OCI-LY1 (cell line): Measurements from ENCODE around the gene SCGB2A2.

Experiments
- H2AFZ ChIP-seq: fragments of 200-600 bp; sonication (generic), shearing (Covaris generic); 2 replicates; pipeline ENCODE4 v1.6.0; 2014; ENCODE audit warnings: antibody characterized with exemption, mild to moderate bottlenecking, low read length
- H3F3A ChIP-seq: fragments of 200-600 bp; sonication (generic), shearing (Covaris generic); 2 replicates; pipeline ENCODE4 v1.6.0; 2014; ENCODE audit warnings: mild to moderate bottlenecking, antibody characterized with exemption, low read length, moderate library complexity; ENCODE audit not compliant: insufficient read depth
- H3K27ac ChIP-seq: fragments of 200-600 bp; sonication (generic); 2 replicates; pipeline ENCODE4 v1.5.1; 2014; ENCODE audit warnings: low read length, mixed run types, mild to moderate bottlenecking, low read depth; ENCODE audit not compliant: poor library complexity, severe bottlenecking
- H3K27me3 ChIP-seq: fragments of 200-600 bp; sonication (generic); 2 replicates; pipeline ENCODE4 v1.6.0; 2014; ENCODE audit warnings: antibody characterized with exemption, mild to moderate bottlenecking, low read length, moderate library complexity; ENCODE audit not compliant: insufficient read depth
- H3K36me3 ChIP-seq: fragments of 200-600 bp; sonication (generic); 2 replicates; pipeline ENCODE4 v1.6.1; 2014; ENCODE audit warnings: mild to moderate bottlenecking, antibody characterized with exemption, low read length, moderate library complexity, mixed read lengths; ENCODE audit not compliant: insufficient read depth
- H3K4me1 ChIP-seq: fragments of 200-600 bp; sonication (generic); 2 replicates; pipeline ENCODE4 v1.5.1; 2014; ENCODE audit warnings: mild to moderate bottlenecking, low read length, moderate library complexity; ENCODE audit not compliant: insufficient read depth, severe bottlenecking
- H3K4me2 ChIP-seq: fragments of 200-600 bp; sonication (generic), shearing (Covaris generic); 2 replicates; pipeline ENCODE4 v1.6.1; 2014; ENCODE audit warnings: low read length
- H3K4me3 ChIP-seq: fragments of 200-600 bp; sonication (generic); 2 replicates; pipeline ENCODE4 v1.5.1; 2014; ENCODE audit warnings: low read length, low read depth, mild to moderate bottlenecking, mixed read lengths; ENCODE audit not compliant: poor library complexity, severe bottlenecking
- H3K79me2 ChIP-seq: fragments of 200-600 bp; shearing (Covaris generic); 2 replicates; pipeline ENCODE4 v1.6.1; 2016; ENCODE audit warnings: mixed run types, low read length, mixed read lengths; ENCODE audit not compliant: insufficient read depth
- H3K9ac ChIP-seq: fragments of 200-600 bp; sonication (generic), shearing (Covaris generic); 2 replicates; pipeline ENCODE4 v1.6.1; 2014; ENCODE audit warnings: mild to moderate bottlenecking, low read length, mixed read lengths
- H3K9me2 ChIP-seq: fragments of 200-600 bp; sonication (generic), shearing (Covaris generic); 2 replicates; pipeline ENCODE4 v1.6.1; 2014; ENCODE audit warnings: low read depth, mild to moderate bottlenecking, low read length, mixed read lengths
- H3K9me3 ChIP-seq: fragments of 200-600 bp; shearing (Covaris generic); 2 replicates; pipeline ENCODE4 v1.6.1; 2014; ENCODE audit warnings: low read length, mixed read lengths
- H4K20me1 ChIP-seq: fragments of 200-600 bp; sonication (generic), shearing (Covaris generic); 2 replicates; pipeline ENCODE4 v1.6.0; 2016; ENCODE audit warnings: mild to moderate bottlenecking, low read length; ENCODE audit not compliant: insufficient read depth
- CTCF ChIP-seq: fragments of 200-600 bp; sonication (generic), shearing (Covaris generic); IDR thresholded peaks from 2 replicates; pipeline ENCODE4 v1.5.1; 2017; ENCODE audit warnings: mild to moderate bottlenecking, antibody characterized with exemption, low read length, moderate library complexity, mixed read lengths
- EZH2 ChIP-seq: fragments of 200-600 bp; sonication (generic), shearing (Covaris generic); IDR thresholded peaks from 2 replicates; pipeline ENCODE4 v1.8.0; 2017; ENCODE audit warnings: borderline replicate concordance, mixed run types, mild to moderate bottlenecking, antibody characterized with exemption, low read length, moderate library complexity, mixed read lengths

Gene SCGB2A2

GRCh38 chr11:62260261-62260953 is 9.6 kb upstream of the SCGB2A2 start:
- Histone ChIP-seq H2AFZ (no peak overlapping the region), H3K4me2 (no peak overlapping the region), H3K36me3 (no peaks in the 10 kb centered on the region), H3K9me3 (no peaks in the 10 kb centered on the region), H3F3A (no peaks in the 10 kb centered on the region), H3K9ac (no peak overlapping the region), H3K27me3 (no peaks in the 10 kb centered on the region), H3K79me2 (no peaks in the 10 kb centered on the region), H3K4me1 (no peaks in the 10 kb centered on the region), H3K27ac (no peak overlapping the region), H3K9me2 (no peaks in the 10 kb centered on the region), H4K20me1 (no peaks in the 10 kb centered on the region), H3K4me3 (no peak overlapping the region)
- TF ChIP-seq EZH2 (no peak), CTCF (no peak)

DNA sequence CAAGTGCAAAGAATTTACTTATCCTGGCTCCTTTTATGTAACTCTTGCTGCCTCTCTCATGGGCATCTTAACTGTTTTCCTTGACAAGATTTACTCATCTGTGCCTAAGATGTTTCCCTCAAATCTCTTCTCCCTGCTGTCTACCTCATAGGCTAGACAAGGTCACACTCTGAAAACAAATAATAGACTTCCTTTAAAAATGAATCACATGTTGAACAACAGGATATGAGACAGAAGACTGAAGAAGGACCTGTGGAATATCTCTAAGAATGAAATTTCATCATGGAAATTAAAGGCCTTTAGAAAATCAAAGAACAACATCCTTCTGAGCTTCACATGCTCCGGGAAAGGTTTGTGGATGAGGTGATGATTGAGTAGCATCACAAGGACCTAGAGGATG is 6.0 kb upstream of the SCGB2A2 start:
- Histone ChIP-seq H3K27ac (no peak overlapping the region), H3K4me3 (no peak overlapping the region), H3K9me2 (no peaks in the 10 kb centered on the region), H2AFZ (no peak overlapping the region), H3F3A (no peaks in the 10 kb centered on the region), H3K79me2 (no peaks in the 10 kb centered on the region), H3K4me2 (no peak overlapping the region), H3K9me3 (no peaks in the 10 kb centered on the region), H3K36me3 (no peaks in the 10 kb centered on the region), H4K20me1 (no peaks in the 10 kb centered on the region), H3K9ac (no peak overlapping the region), H3K27me3 (no peaks in the 10 kb centered on the region), H3K4me1 (no peaks in the 10 kb centered on the region)
- TF ChIP-seq EZH2 (no peak), CTCF (no peak)

GRCh38 chr11:62266558-62266957 is 3.4 kb upstream of the SCGB2A2 start:
- H3K36me3 ChIP-seq = no peaks in the 10 kb centered on the region
- no peaks in the 10 kb centered on the region for H3K27me3 ChIP-seq
- no peak for TF ChIP-seq CTCF
- no peak for TF ChIP-seq EZH2
- no peak overlapping the region for H3K9ac ChIP-seq
- no peaks in the 10 kb centered on the region for H3K9me3 ChIP-seq
- no peak overlapping the region for H3K27ac ChIP-seq
- no peak overlapping the region for H2AFZ ChIP-seq
- H3K4me1 ChIP-seq = no peaks in the 10 kb centered on the region
- no peaks in the 10 kb centered on the region for H4K20me1 ChIP-seq
- no peaks in the 10 kb centered on the region for H3K79me2 ChIP-seq
- no peak overlapping the region for H3K4me3 ChIP-seq
- H3F3A ChIP-seq = no peaks in the 10 kb centered on the region
- no peaks in the 10 kb centered on the region for H3K9me2 ChIP-seq
- no peak overlapping the region for H3K4me2 ChIP-seq
